K562 (cell line): ENCODE measurements around the gene UBE2B. TPM values are rescaled to one million over a fixed set of nuclear protein-coding genes. Genes with fewer than 3 reads are reported as not detected.

Source experiments
- HIVEP1 ChIP-seq: fragments of 250-450 bp; sonication (Bioruptor Pico); IDR thresholded peaks from 2 replicates; pipeline ENCODE4 v1.4.0; 2020; ENCODE audit warnings: mild to moderate bottlenecking
- HMGN3 ChIP-seq: IDR thresholded peaks from 2 replicates; pipeline ENCODE4 v1.6.1; 2011; ENCODE audit warnings: borderline replicate concordance, low read depth, mild to moderate bottlenecking, mixed read lengths, low read length; ENCODE audit not compliant: insufficient read length; ENCODE audit errors: extremely low read depth
- IRF1 ChIP-seq: sonication (generic); formaldehyde crosslinking; IDR thresholded peaks from 2 replicates; pipeline ENCODE4 v1.8.0; 2022; ENCODE audit warnings: missing genetic modification reagents, mild to moderate bottlenecking, borderline replicate concordance
- L3MBTL2 ChIP-seq: fragments of 450-650 bp; IDR thresholded peaks from 2 replicates; pipeline ENCODE4 v1.6.1; 2016; ENCODE audit warnings: mild to moderate bottlenecking, moderate library complexity
- MAFK ChIP-seq: IDR thresholded peaks from 2 replicates; pipeline ENCODE4 v1.6.1; 2011; ENCODE audit warnings: low read length, improper control_type of control experiment
- PPARD ChIP-seq: fragments of 250-450 bp; sonication (Bioruptor Pico); IDR thresholded peaks from 2 replicates; pipeline ENCODE4 v1.8.0; 2022; ENCODE audit warnings: inconsistent platforms, mild to moderate bottlenecking, moderate library complexity
- SNIP1 ChIP-seq: fragments of 450-650 bp; IDR thresholded peaks from 2 replicates; pipeline ENCODE4 v1.7.1; 2017; ENCODE audit warnings: low read depth, mild to moderate bottlenecking
- ZBTB40 ChIP-seq, 2 experiments: fragments of 450-650 bp in 1 of 2; sonication (generic) in 1 of 2; formaldehyde crosslinking in 1 of 2; IDR thresholded peaks; 2 replicates each; pipeline versions ENCODE4 v1.7.1 to v1.9.0; 2016 to 2022; ENCODE audit warnings: inconsistent platforms in 1 of 2, mild to moderate bottlenecking in 1 of 2, missing genetic modification reagents in 1 of 2
- ZNF395 ChIP-seq: fragments of 200-800 bp; sonication (Bioruptor generic); IDR thresholded peaks from 2 replicates; pipeline ENCODE4 v1.6.1; 2017; ENCODE audit warnings: missing genetic modification characterization, missing compliant biosample characterization
- ZNF639 ChIP-seq, 2 experiments: fragments of 200-800 bp in 1 of 2; sonication (Bioruptor generic) in 1 of 2; sonication (generic) in 1 of 2; formaldehyde crosslinking in 1 of 2; IDR thresholded peaks in 1 of 2; conservative IDR thresholded peaks in 1 of 2; 2 replicates each; pipeline versions ENCODE4 v1.5.0 to v1.6.1; 2016 to 2020; ENCODE audit warnings: missing compliant biosample characterization in 1 of 2, missing genetic modification characterization in 1 of 2, missing genetic modification reagents in 1 of 2
- ZNF668 ChIP-seq: fragments of 250-450 bp; sonication (Bioruptor Pico); IDR thresholded peaks from 2 replicates; pipeline ENCODE4 v1.8.0; 2022; ENCODE audit warnings: mild to moderate bottlenecking, inconsistent platforms
- polyA plus RNA-seq, 8 experiments: library from polyadenylated mRNA; depleted of rRNA in 4 of 8; stranded (reverse) in 5 of 8; unstranded in 3 of 8; fragments of >200 nt; fragmentation: Nextera tagmentation in 2 of 8; fragmentation: Illumina TruSeq in 1 of 8; extraction: Ambion mirVana in 2 of 8; extraction: Trizol in 1 of 8; gene quantifications; 2 replicates each; pipeline versions ENCODE4 v1.2.1 to v1.2.3, GENCODE V29; 2011 to 2014; ENCODE audit warnings: inconsistent platforms in 1 of 8, missing spikeins in 1 of 8
- total RNA-seq, 7 experiments: library from RNA; depleted of rRNA in 6 of 7; stranded (reverse); fragments of >200 nt in 6 of 7; fragmentation: Illumina TruSeq in 2 of 7; extraction: Trizol in 2 of 7; gene quantifications; 2 replicates each; pipeline versions ENCODE4 v1.2.1 to v1.2.3, GENCODE V29; 2011 to 2021; ENCODE audit warnings: low replicate concordance in 1 of 7

The UBE2B gene
- total and polyA plus RNA-seq, 9 of the 15 experiments (the other 6 are each of a cell fraction or from before 2014, with no cell fraction given), result 13.1 to 198 (median 75.5) TPM

GRCh38 chr5:134370871-134371833 is at the start of gene UBE2B (continued):
- TF ChIP-seq HIVEP1 (CRISPR knock-in tag) (no peak), PPARD (CRISPR knock-in tag) (no peak), ZBTB40 (IDR thresholded peaks at IDR 0.05) (peak; percentile 70), ZBTB40 (CRISPR knock-in tag; IDR thresholded peaks at IDR 0.05) (no peak), ZNF639 (CRISPR knock-in tag; conservative IDR thresholded peaks at IDR 0.05 in 1 of 2, IDR thresholded peaks at IDR 0.05 in 1 of 2) (peak in 1 of 2 experiments; percentile 79; a peak in 2 of 4 replicates), ZNF668 (CRISPR knock-in tag) (no peak), IRF1 (no peak), SNIP1 (no peak), ZNF395 (CRISPR knock-in tag) (peak; percentile 74), L3MBTL2 (peak; percentile 95), MAFK (no peak), HMGN3 (peak; percentile 55)
